NCI-H1105 (cell line): ENCODE data around the gene CTTNBP2NL.

Experiments
- DNase-seq: peaks from one replicate; lab custom pipeline; 2025; lab: John Stamatoyannopoulos, UW

The CTTNBP2NL gene

GRCh38 chr1:112395821-112396652 is at the start of gene CTTNBP2NL:
Gene CTTNBP2NL (plus strand): TSS chr1:112396214. CDS start chr1:112416166, 19,952 bp downstream.
- peak; percentile 98 for DNase-seq

GRCh38 chr1:112346801-112347350 is 49.1 kb upstream of the CTTNBP2NL start:
- DNase-seq, result no peak

- DNase-seq, result no peak
These were observed 39.2 kb upstream of the CTTNBP2NL start for GRCh38 chr1:112356765-112357164.

GRCh38 chr1:112357467-112357866 is 38.5 kb upstream of the CTTNBP2NL start:
- DNase-seq, result no peak

- no peak for DNase-seq
These were observed 37.8 kb upstream of the CTTNBP2NL start for GRCh38 chr1:112358061-112358770.

- DNase-seq, result peak; percentile 24
These were observed 37.1 kb upstream of the CTTNBP2NL start for GRCh38 chr1:112358798-112359408.

- no peak for DNase-seq
These were observed 35.9 kb upstream of the CTTNBP2NL start for GRCh38 chr1:112359961-112360767.

GRCh38 chr1:112363636-112364035 is 32.4 kb upstream of the CTTNBP2NL start:
- DNase-seq, result no peak

GRCh38 chr1:112368198-112368597 is 27.8 kb upstream of the CTTNBP2NL start:
- DNase-seq, result no peak

GRCh38 chr1:112369392-112370285 is 26.4 kb upstream of the CTTNBP2NL start:
- peak; percentile 80 for DNase-seq

GRCh38 chr1:112370996-112371395 is 25.0 kb upstream of the CTTNBP2NL start:
- no peak for DNase-seq

GRCh38 chr1:112371775-112372174 is 24.2 kb upstream of the CTTNBP2NL start:
- no peak for DNase-seq

GRCh38 chr1:112373806-112374205 is 22.2 kb upstream of the CTTNBP2NL start:
- DNase-seq, result no peak

- DNase-seq, result no peak
These were observed 20.3 kb upstream of the CTTNBP2NL start for GRCh38 chr1:112375701-112376100.

- no peak for DNase-seq
These were observed 15.7 kb upstream of the CTTNBP2NL start for GRCh38 chr1:112380356-112380755.

- no peak for DNase-seq
These were observed 14.5 kb upstream of the CTTNBP2NL start for GRCh38 chr1:112381324-112382076.

- no peak for DNase-seq
These were observed 12.1 kb upstream of the CTTNBP2NL start for GRCh38 chr1:112383759-112384370.

GRCh38 chr1:112386024-112386723 is 9.8 kb upstream of the CTTNBP2NL start:
- DNase-seq, result no peak
